Smooth muscle cell (in vitro differentiated cells): ENCODE measurements around the gene GALNT9. TPM values are rescaled to one million over a fixed set of nuclear protein-coding genes. Genes with fewer than 3 reads are reported as not detected.

Experiments
- DNase-seq: peaks from one replicate; lab custom pipeline; 2025; ENCODE audit not compliant: unreplicated experiment; lab: John Stamatoyannopoulos, UW
- H2AFZ ChIP-seq: fragments of 200-600 bp; sonication (generic); 2 replicates; pipeline ENCODE4 v1.6.0; 2016; ENCODE audit warnings: antibody characterized with exemption, low read depth, mild to moderate bottlenecking
- H3F3A ChIP-seq: fragments of 200-600 bp; sonication (generic); 2 replicates; pipeline ENCODE4 v1.6.0; 2017; ENCODE audit warnings: antibody characterized with exemption, low read depth
- H3K27ac ChIP-seq: fragments of 200-600 bp; sonication (generic); 2 replicates; pipeline ENCODE4 v1.5.1; 2016; ENCODE audit warnings: low read depth, mild to moderate bottlenecking
- H3K27me3 ChIP-seq: fragments of 200-600 bp; sonication (generic); 2 replicates; pipeline ENCODE4 v1.6.1; 2016; ENCODE audit warnings: low read depth, mild to moderate bottlenecking
- H3K36me3 ChIP-seq: fragments of 200-600 bp; sonication (generic); 2 replicates; pipeline ENCODE4 v1.5.1; 2016; ENCODE audit warnings: low read depth
- H3K4me1 ChIP-seq: fragments of 200-600 bp; sonication (generic); 2 replicates; pipeline ENCODE4 v1.5.1; 2016; ENCODE audit warnings: low read depth
- H3K4me2 ChIP-seq: fragments of 200-600 bp; sonication (generic); 2 replicates; pipeline ENCODE4 v1.6.0; 2016; ENCODE audit warnings: mild to moderate bottlenecking
- H3K4me3 ChIP-seq: fragments of 200-600 bp; sonication (generic); 2 replicates; pipeline ENCODE4 v1.5.1; 2016; ENCODE audit warnings: mild to moderate bottlenecking
- H3K79me2 ChIP-seq: fragments of 200-600 bp; sonication (generic); 2 replicates; pipeline ENCODE4 v1.6.0; 2016; ENCODE audit warnings: low read depth, mild to moderate bottlenecking
- H3K9ac ChIP-seq: fragments of 200-600 bp; sonication (generic); 2 replicates; pipeline ENCODE4 v1.6.0; 2016; ENCODE audit warnings: low read depth
- H3K9me3 ChIP-seq: fragments of 200-600 bp; sonication (generic); replicated peaks from 2 replicates; pipeline ENCODE4 v1.5.1; 2016; ENCODE audit warnings: low read depth
- H4K20me1 ChIP-seq: fragments of 200-600 bp; sonication (generic); 2 replicates; pipeline ENCODE4 v1.6.0; 2016; ENCODE audit warnings: low read depth
- CTCF ChIP-seq: fragments of 200-600 bp; sonication (generic); IDR thresholded peaks from 2 replicates; pipeline ENCODE4 v1.5.1; 2017; ENCODE audit warnings: borderline replicate concordance, mild to moderate bottlenecking, antibody characterized with exemption; ENCODE audit not compliant: insufficient read depth, poor library complexity, severe bottlenecking
- WGBS: methylation state at CpG from one replicate; pipeline ENCODE4 v1.1.7; 2016; ENCODE audit warnings: low lambda C conversion rate; 5-methylcytosine and 5-hydroxymethylcytosine counted together
- polyA plus RNA-seq: library from polyadenylated mRNA; unstranded; fragments of >200 nt; fragmentation: Nextera tagmentation; extraction: Ambion mirVana; gene quantifications from 2 replicates; pipeline ENCODE4 v1.2.1, GENCODE V29; 2016
- total RNA-seq: library from RNA; depleted of rRNA; stranded (reverse); fragments of >200 nt; gene quantifications from 2 replicates; pipeline ENCODE4 v1.2.3, GENCODE V29; 2014

Gene GALNT9
- total and polyA plus RNA-seq, 2 experiments from 2014 or later = 1.1 TPM; not detected in 1

DNA sequence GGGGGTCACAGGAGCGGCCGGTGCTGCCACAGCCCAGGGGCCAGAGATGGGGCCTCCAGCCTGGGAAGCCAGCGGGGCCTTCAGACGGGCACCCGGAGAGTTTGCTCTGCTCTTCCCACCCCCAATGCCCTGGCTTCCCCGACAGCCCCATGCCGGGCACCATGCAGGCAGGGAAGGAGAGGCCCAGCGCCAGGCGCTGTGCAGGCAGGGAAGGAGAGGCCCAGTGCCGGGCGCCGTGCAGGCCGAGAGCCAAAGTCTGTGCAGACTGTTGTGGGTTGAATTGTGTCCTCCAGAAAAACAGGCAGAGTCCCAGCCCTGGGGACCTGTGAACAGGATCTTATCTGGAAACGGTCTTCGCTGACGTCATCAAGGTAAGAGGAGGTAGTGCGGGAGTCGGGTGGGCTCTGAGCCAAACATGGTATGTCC lies 34.3 kb downstream of the GALNT9 start:
- Histone ChIP-seq H3K79me2 (no peaks in the 10 kb centered on the region), H3F3A (no peaks in the 10 kb centered on the region), H3K9ac (no peak overlapping the region), H3K9me3 (no peaks in the 10 kb centered on the region), H3K36me3 (no peaks in the 10 kb centered on the region), H3K4me1 (no peaks in the 10 kb centered on the region), H3K4me2 (no peak overlapping the region), H2AFZ (no peak overlapping the region), H3K27ac (no peak overlapping the region), H3K4me3 (no peak overlapping the region), H4K20me1 (no peaks in the 10 kb centered on the region), H3K27me3 (no peaks in the 10 kb centered on the region)
- no peak for DNase-seq
- no peak for TF ChIP-seq CTCF
- WGBS = 90% methylated on average over 18 of the region's 18 CpGs

DNA sequence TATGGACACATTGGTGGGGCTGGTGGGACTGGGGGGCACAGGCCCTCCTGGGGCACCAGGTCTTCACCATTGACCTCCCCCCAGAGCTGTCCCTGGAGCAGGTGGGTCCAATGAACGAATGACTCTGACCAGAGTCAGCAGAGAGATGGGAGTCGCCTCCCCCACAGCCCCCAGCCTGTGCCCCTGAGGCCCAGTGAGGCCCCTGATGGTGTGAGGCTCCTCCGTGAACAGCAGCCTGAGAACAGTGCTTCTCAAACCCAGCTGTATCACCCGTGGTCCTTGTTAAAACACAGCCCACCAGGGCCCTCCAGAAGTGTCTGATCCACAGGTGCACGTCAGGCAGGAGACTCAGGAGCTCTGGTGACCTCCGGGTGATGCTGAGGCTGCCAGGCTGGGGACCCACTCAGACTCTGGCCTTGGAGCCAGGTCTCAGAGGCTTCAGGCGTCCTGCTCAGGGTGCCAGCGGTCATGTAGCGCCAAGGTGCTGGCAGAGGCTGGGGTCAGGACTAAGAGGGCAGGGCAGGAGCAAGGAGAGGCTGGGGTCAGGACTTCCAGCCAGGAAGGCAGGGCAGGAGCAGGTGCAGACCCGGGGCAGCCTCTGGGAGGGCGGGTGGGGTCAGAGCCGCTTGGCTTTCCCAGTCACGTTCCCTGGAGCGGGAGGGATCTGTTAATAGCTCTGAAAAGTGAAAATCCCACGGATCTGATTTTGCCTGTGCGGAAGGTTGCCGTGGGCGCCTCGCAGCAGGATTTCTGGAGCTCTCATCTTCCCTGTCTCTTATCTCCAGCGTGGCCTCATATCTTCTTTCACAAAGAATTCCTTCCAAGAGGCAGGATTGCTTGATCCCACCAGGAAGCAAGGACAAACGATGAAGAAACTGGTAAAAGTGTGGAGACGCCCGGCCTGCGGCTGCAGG lies 35.0 kb downstream of the GALNT9 start:
- H3F3A ChIP-seq = no peaks in the 10 kb centered on the region
- no peaks in the 10 kb centered on the region for H3K36me3 ChIP-seq
- TF ChIP-seq CTCF = no peak
- DNase-seq = no peak
- 82% methylated on average over 23 of the region's 24 CpGs for WGBS
- H4K20me1 ChIP-seq = no peaks in the 10 kb centered on the region
- H2AFZ ChIP-seq = no peak overlapping the region
- no peaks in the 10 kb centered on the region for H3K9me3 ChIP-seq
- H3K79me2 ChIP-seq = no peaks in the 10 kb centered on the region
- no peak overlapping the region for H3K27ac ChIP-seq
- no peak overlapping the region for H3K9ac ChIP-seq
- H3K4me1 ChIP-seq = peaks cover under 1% of the 10 kb centered on the region
- no peak overlapping the region for H3K4me2 ChIP-seq
- no peaks in the 10 kb centered on the region for H3K27me3 ChIP-seq
- no peak overlapping the region for H3K4me3 ChIP-seq

DNA sequence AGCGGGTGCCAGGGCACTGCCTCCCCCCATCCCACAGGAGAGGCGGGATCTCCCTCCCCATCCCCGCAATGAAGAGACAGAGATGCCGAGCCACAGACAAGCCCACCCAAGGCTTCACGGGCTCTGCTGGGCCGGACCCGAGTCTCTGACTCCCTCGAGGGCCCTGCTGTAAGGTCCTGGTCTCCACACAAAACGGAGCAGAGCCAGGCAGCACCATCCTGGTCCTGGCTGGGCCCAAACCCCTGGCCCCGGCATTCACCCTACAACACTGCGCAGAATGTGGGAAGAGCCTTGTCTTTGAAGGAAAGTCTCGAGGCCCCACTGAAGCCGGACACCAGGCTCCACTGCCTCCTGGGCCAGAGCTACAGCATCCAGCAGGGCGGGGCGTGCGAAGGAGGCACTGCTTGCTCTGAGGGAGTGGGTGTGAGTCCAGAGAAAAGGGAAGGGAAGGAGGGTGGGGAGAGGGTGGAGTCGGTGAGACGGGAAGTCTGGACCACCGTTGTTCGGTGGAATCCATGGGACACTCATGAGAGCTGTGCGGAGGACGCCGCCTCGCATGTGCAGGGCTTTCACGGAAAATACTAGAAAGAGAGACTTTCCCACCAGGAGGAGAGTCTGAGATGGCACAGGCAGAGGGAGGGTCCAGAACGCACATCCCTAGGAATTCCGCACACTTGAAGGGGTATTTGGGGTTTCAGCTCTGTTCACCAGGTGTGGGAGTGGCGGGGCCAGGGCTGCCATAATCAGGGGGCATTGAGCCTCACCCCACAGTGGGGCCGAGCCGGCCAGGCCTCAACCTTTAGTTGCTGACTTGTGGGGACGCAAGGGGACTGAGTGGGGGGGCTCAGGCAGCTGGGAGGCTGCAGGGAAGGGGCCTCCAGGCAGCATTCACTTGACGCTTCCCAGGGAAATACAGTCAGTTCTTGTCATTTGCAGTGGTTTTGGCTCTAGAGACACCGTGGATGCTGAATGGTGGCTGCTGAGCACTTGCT lies 36.8 kb downstream of the GALNT9 start:
- Histone ChIP-seq H3K4me1 (peaks cover 5% of the 10 kb centered on the region), H4K20me1 (no peaks in the 10 kb centered on the region), H3K9me3 (no peaks in the 10 kb centered on the region), H3F3A (no peaks in the 10 kb centered on the region), H3K27me3 (no peaks in the 10 kb centered on the region), H3K36me3 (no peaks in the 10 kb centered on the region), H3K4me2 (no peak overlapping the region), H3K9ac (no peak overlapping the region), H3K27ac (no peak overlapping the region), H2AFZ (no peak overlapping the region), H3K4me3 (no peak overlapping the region), H3K79me2 (no peaks in the 10 kb centered on the region)
- DNase-seq = no peak
- no peak for TF ChIP-seq CTCF
- 95% methylated on average over 30 of the region's 33 CpGs for WGBS
